GM13977 (cell line): ENCODE measurements around the gene FKBP2.

Experiments
- DNase-seq: peaks from one replicate; pipeline ENCODE4 v3.0.0; 2012; ENCODE audit warnings: low spot score
- CTCF ChIP-seq: IDR thresholded peaks from 2 replicates; pipeline ENCODE4 v1.5.1; 2012; ENCODE audit warnings: mild to moderate bottlenecking, control low read depth; ENCODE audit not compliant: insufficient read depth; ENCODE audit errors: extremely low read depth, missing control alignments
- in situ Hi-C: fragments of 300-500 bp; cut with MboI; formaldehyde crosslinking; loops from one replicate; pipeline ENCODE4 v1.12.0; 2022; ENCODE audit warnings: low sequenced_read_pairs, low pct_unique_long_range_greater_than_20kb, mixed read lengths, inconsistent platforms; ENCODE audit not compliant: unreplicated experiment

FKBP2 gene

DNA sequence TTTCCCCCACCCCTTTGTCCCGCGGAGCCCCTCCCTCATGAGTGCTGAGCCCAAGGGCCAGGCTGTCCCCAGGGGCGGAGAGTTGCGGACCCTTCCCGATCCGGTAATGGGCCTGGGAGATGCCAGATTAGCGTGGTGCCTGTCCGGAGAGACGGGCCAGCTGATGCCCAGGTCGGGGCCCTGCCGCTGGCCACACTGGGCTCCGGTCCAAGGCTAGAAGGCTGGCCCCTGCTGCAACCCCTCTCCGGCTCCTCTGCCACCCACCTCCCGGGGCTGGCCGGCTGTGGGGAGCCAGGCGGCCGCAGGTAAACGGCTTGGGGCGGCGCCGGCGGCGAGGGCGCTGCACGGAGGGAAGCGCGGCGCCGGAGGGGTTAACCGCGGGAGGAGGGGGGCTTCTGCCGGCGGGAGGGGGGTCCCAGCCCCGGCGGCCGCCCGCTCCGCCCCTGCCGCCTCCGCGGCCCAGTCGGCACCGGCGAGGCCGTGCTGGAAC is 50.4 kb downstream of the FKBP2 start, which contains the start of gene KCNK4:
KCNK4 (plus strand) TSS at position 41 of the 490 bp plus-strand sequence. CDS start 1,717 bp downstream, outside the sequence.
- no peak for TF ChIP-seq CTCF
- in situ Hi-C loops, result no loop called here
- DNase-seq, result no peak

DNA sequence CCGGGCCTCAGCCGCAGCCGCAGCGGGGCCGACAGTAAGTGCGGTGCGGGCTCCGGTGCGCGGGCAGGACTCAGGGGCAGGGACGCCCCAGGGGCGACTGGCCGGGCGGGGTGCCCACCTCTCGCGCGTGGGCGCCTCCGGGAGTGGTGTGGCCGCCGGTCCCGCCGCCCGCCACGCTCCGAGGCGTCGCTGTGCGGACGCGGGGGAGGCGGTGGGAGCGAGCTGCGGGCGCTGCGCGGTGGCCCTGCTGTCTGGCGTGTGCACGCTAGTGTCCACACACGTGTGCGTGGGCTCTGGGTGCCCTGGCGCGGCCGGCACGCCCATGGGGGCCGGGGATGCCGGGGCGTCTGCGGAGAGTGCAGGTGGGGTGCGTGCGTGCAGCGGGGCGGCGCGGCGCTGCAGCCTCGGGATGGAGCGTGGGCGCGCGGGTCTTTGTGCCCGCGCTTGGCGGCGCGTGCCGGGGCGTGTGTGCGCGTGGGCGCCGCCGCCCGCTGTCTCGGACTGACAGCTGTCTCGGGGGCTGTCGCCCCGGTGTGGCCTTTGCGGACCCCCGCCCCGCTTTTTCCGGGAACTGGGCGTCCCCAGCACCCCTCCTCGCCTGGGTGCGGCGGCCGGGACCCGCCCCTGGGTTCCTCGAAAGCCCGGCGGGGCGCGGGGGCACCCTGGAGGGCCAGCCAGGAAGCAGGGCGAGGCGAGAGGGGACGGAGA is 51.0 kb downstream of the FKBP2 start:
- no peak for DNase-seq
- in situ Hi-C loops, result no loop called here
- no peak for TF ChIP-seq CTCF

- DNase-seq, result no peak
- no peak for TF ChIP-seq CTCF
- in situ Hi-C loops, result no loop called here
Observed at GRCh38 chr11:64292460-64293254, 51.8 kb downstream of the FKBP2 start.
